AG09319 (cell line): ENCODE measurements around the gene GTF2IRD1.

Experiments
- DNase-seq: peaks from one replicate; pipeline ENCODE4 v3.0.0-alpha.2; 2010; ENCODE audit warnings: low read depth; ENCODE audit errors: extremely low read depth
- TF ChIP-seq, protein P1 (sequence below): IDR thresholded peaks from 2 replicates; pipeline ENCODE4 v1.5.1; 2011; ENCODE audit warnings: low read depth, mild to moderate bottlenecking, inconsistent platforms, low read length, moderate library complexity

GTF2IRD1 gene

DNA sequence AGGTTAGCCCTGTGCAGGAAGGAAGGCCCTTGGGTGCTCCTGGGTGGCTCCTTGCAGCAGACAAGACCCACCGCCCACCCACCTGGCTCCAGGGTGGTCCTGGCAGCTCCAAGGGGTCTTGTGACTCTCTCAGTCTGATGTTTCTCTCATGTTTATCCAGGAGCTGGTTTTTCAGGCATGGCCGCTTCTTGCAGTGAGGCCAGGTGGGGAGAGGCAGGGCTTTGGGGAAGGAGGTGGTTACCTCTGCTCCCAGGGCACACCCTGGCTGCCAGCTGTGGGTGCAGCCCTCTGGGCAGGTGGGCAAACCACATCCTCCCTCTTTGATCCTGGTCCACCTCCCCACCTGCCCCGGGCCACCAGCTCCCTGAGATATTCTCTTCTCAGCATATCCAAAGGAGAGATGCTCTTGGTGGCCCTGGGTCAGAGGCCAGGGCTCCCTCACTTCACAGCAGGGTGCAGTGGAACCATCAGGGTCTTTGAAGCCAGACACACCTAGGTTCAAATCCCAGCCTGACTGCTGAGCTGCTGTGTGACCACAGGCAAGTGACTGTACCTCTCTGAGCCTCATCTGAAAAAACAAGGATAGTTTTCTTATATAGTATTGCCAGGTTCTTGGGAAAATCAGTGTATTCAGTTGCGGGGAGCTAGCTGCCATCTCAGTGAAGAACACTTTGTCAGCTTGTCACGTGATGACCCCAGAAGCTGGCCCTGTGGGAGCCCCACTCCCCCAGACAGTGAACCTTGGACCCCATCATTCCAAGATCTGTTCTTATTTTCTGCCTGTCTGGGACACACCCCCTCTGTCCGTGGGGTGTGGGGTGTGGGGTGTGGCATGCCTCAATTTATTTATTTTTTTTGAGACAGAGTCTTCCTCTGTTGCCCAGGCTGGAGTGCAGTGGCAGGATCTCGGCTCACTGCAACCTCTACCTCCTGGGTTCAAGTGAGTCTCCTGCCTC is 11.5 kb downstream of the GTF2IRD1 start:
- no peak for DNase-seq
- TF ChIP-seq, protein P1, sequence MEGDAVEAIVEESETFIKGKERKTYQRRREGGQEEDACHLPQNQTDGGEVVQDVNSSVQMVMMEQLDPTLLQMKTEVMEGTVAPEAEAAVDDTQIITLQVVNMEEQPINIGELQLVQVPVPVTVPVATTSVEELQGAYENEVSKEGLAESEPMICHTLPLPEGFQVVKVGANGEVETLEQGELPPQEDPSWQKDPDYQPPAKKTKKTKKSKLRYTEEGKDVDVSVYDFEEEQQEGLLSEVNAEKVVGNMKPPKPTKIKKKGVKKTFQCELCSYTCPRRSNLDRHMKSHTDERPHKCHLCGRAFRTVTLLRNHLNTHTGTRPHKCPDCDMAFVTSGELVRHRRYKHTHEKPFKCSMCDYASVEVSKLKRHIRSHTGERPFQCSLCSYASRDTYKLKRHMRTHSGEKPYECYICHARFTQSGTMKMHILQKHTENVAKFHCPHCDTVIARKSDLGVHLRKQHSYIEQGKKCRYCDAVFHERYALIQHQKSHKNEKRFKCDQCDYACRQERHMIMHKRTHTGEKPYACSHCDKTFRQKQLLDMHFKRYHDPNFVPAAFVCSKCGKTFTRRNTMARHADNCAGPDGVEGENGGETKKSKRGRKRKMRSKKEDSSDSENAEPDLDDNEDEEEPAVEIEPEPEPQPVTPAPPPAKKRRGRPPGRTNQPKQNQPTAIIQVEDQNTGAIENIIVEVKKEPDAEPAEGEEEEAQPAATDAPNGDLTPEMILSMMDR: no peak

DNA sequence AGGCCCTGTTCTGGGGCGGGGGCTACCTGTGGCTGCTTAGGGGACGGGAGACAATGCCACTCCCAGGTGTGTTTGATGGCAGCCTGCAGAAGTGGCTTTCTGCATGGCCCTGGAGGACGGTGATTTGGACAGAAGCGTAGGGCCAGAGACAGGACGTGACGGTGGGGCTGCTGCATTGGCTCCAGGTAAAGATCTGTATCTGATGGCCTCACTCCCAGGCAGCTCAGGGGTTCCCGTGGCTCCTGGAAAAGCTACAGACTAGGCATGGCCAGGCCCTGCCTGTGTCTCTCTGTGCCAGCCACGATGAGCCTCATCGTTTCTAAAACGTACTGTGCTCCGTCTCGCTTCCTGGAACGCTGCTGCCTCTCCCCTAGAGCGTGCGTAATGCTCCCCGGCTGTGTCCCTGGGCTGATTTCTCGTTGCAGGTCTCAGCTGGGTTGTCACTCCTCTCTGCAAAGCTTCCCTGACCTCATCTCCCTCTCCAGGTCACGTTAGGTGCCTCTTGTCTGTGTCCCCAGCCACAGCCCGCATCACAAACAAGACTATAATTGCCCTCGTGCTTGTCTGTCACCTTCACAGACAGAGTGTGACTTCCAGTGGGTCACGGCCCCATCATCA is 12.6 kb downstream of the GTF2IRD1 start:
- TF ChIP-seq, protein P1: no peak

GRCh38 chr7:74467876-74468275 is 14.2 kb downstream of the GTF2IRD1 start:
- TF ChIP-seq, protein P1: no peak
- no peak for DNase-seq

More for the DNA sequence above, 12.6 kb downstream of the GTF2IRD1 start:
- DNase-seq: no peak

DNA sequence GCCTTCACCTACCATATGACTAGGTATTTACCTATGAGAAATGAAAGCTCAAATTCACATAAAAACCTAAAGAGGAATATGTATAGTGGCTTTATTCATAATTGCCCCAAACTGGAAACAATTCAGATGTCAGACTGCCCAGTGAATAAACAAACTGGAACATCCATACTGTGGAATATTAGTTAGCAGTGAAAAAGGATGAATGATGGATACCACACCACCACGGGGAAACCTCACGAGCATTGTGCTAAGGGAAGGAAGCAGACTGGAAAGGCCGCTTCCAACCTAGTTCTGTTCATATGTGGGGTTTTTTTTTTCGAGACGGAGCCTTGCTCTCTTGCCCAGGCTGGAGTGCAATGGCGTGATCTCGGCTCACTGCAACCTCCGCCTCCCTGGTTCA is 16.8 kb downstream of the GTF2IRD1 start:
- TF ChIP-seq, protein P1: no peak
- no peak for DNase-seq

- TF ChIP-seq, protein P1: no peak
- DNase-seq: no peak
Observed at GRCh38 chr7:74473116-74473515, 19.4 kb downstream of the GTF2IRD1 start.

GRCh38 chr7:74474271-74474865 is 20.7 kb downstream of the GTF2IRD1 start:
- TF ChIP-seq, protein P1: no peak
- DNase-seq: no peak
